Neural cell (in vitro differentiated cells): ENCODE measurements around the gene METRN. TPM values are rescaled to one million over a fixed set of nuclear protein-coding genes. Genes with fewer than 3 reads are reported as not detected.

Experiments used
- H2AFZ ChIP-seq: fragments of 200-600, 300-800 bp; sonication (generic), shearing (Covaris generic); 2 replicates; pipeline ENCODE4 v1.6.0; 2014; ENCODE audit warnings: low read depth, mild to moderate bottlenecking, antibody characterized with exemption, low read length, moderate library complexity
- H3F3A ChIP-seq: fragments of 200-600 bp; shearing (Covaris generic); 2 replicates; pipeline ENCODE4 v1.6.1; 2016; ENCODE audit warnings: mild to moderate bottlenecking, moderate library complexity, mixed read lengths, antibody characterized with exemption, low read length; ENCODE audit not compliant: insufficient read depth, poor library complexity, severe bottlenecking
- H3K27ac ChIP-seq: fragments of 200-600, 300-800 bp; sonication (generic), shearing (Covaris generic); 2 replicates; pipeline ENCODE4 v1.5.1; 2014; ENCODE audit warnings: mild to moderate bottlenecking, low read length, moderate library complexity
- H3K27me3 ChIP-seq: fragments of 300-800, 200-600 bp; sonication (generic), shearing (Covaris generic); 2 replicates; pipeline ENCODE4 v1.6.0; 2014; ENCODE audit warnings: mild to moderate bottlenecking, low read depth, low read length, moderate library complexity; ENCODE audit not compliant: insufficient read depth
- H3K36me3 ChIP-seq: fragments of 300-800, 200-600 bp; sonication (generic), shearing (Covaris generic); 2 replicates; pipeline ENCODE4 v1.5.1; 2014; ENCODE audit warnings: mild to moderate bottlenecking, antibody characterized with exemption, low read length, moderate library complexity; ENCODE audit not compliant: insufficient read depth
- H3K4me2 ChIP-seq: fragments of 300-800, 200-600 bp; sonication (generic), shearing (Covaris generic); 2 replicates; pipeline ENCODE4 v1.6.0; 2014; ENCODE audit warnings: mild to moderate bottlenecking, low read length
- H3K4me3 ChIP-seq: fragments of 300-800, 200-600 bp; sonication (generic), shearing (Covaris generic); 2 replicates; pipeline ENCODE4 v1.5.1; 2014; ENCODE audit warnings: mild to moderate bottlenecking, low read length, moderate library complexity
- H3K79me2 ChIP-seq: fragments of 200-600 bp; shearing (Covaris generic); replicated peaks from 2 replicates; pipeline ENCODE4 v1.6.0; 2014; ENCODE audit warnings: mild to moderate bottlenecking, low read length, moderate library complexity; ENCODE audit not compliant: insufficient read depth
- H3K9ac ChIP-seq: fragments of 300-800, 200-600 bp; sonication (generic), shearing (Covaris generic); 2 replicates; pipeline ENCODE4 v1.6.1; 2016; ENCODE audit warnings: mild to moderate bottlenecking, low read length, mixed read lengths
- H3K9me2 ChIP-seq: fragments of 200-600 bp; shearing (Covaris generic); 2 replicates; pipeline ENCODE4 v1.6.1; 2016; ENCODE audit warnings: mild to moderate bottlenecking, low read length, mixed read lengths; ENCODE audit not compliant: insufficient read depth
- H3K9me3 ChIP-seq: fragments of 200-600, 300-800 bp; sonication (generic), shearing (Covaris generic); 2 replicates; pipeline ENCODE4 v1.6.1; 2016; ENCODE audit warnings: mild to moderate bottlenecking, mixed run types, low read length, moderate library complexity, mixed read lengths
- H4K20me1 ChIP-seq: fragments of 200-600 bp; shearing (Covaris generic); 2 replicates; pipeline ENCODE4 v1.6.1; 2016; ENCODE audit warnings: mild to moderate bottlenecking, mixed run types; ENCODE audit not compliant: insufficient read depth
- CTCF ChIP-seq: fragments of 450-650 bp; IDR thresholded peaks from 2 replicates; pipeline ENCODE4 v1.5.1; 2014; ENCODE audit warnings: antibody characterized with exemption, mild to moderate bottlenecking, moderate library complexity; ENCODE audit not compliant: poor library complexity, severe bottlenecking
- EP300 ChIP-seq: fragments of 450-650 bp; conservative IDR thresholded peaks from 2 replicates; pipeline ENCODE4 v1.6.1; 2014; ENCODE audit warnings: antibody characterized with exemption, mild to moderate bottlenecking, moderate library complexity; ENCODE audit not compliant: poor library complexity, severe bottlenecking
- EZH2 ChIP-seq: fragments of 200-600, 300-800 bp; shearing (Covaris generic), sonication (generic); IDR thresholded peaks from 2 replicates; pipeline ENCODE4 v1.6.1; 2014; ENCODE audit warnings: antibody characterized with exemption, low read length, borderline replicate concordance, mild to moderate bottlenecking; ENCODE audit not compliant: insufficient read depth, poor library complexity, severe bottlenecking
- MXI1 ChIP-seq: fragments of 450-650 bp; conservative IDR thresholded peaks from 2 replicates; pipeline ENCODE4 v1.6.1; 2014; ENCODE audit warnings: antibody characterized with exemption, mild to moderate bottlenecking; ENCODE audit not compliant: poor library complexity, severe bottlenecking
- POLR2AphosphoS5 ChIP-seq: IDR thresholded peaks from 2 replicates; pipeline ENCODE4 v1.6.1; 2012
- RAD21 ChIP-seq: fragments of 450-650 bp; conservative IDR thresholded peaks from 2 replicates; pipeline ENCODE4 v1.6.1; 2014; ENCODE audit warnings: antibody characterized with exemption, mild to moderate bottlenecking, moderate library complexity
- REST ChIP-seq: IDR thresholded peaks from 2 replicates; pipeline ENCODE4 v1.6.1; 2012; ENCODE audit warnings: borderline replicate concordance
- SMC3 ChIP-seq: fragments of 450-650 bp; conservative IDR thresholded peaks from 2 replicates; pipeline ENCODE4 v1.6.1; 2014; ENCODE audit warnings: antibody characterized with exemption, mild to moderate bottlenecking, moderate library complexity; ENCODE audit not compliant: poor library complexity
- TAF1 ChIP-seq: IDR thresholded peaks from 2 replicates; pipeline ENCODE4 v1.6.1; 2012; ENCODE audit warnings: low read depth
- polyA plus RNA-seq: library from polyadenylated mRNA; depleted of rRNA; stranded (reverse); fragments of >200 nt; gene quantifications from 2 replicates; pipeline ENCODE4 v1.2.3, GENCODE V29; 2014

Gene METRN
- polyA plus RNA-seq, 1 donor from 2014 or later = 37.6 TPM

DNA sequence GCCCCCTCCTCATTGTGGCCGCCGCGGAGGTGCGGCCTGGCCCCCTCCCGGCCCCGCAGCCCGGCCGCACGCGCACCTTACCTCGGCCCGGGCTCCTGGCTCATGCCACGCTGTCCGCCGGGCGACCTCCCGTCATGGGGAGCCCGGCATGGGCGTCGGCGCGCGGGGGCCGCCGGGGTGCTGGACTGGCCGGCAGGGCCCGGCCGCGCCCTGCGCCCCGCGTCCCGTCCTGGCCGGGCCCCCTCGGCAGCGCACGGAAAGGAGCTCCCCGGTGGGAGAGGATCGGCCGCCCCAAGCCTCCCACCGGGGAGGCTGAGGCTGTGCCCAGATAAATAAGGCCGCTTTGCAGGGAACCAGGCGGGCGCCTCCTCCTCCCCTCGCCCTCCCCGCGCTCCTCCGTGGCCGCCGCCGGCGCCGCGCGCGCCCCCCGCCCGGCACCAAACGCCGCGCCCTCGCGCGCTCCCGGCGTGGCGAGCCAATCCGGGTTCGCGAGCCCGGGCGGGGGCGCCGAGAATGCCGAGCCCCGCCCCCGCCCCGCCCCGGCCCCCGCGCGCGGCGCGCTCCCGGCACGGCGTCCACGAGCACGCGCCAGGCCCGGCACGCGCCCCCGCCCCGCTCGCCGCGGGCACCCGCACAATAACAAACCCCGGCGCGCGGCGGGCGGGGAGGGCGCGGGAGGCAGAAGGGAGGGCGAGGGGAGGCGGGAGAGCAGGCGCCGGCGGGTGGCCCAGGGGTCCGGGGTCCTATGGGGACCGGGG lies 9.3 kb upstream of the METRN start, which contains the start of gene FBXL16:
Gene FBXL16 (minus strand): TSS at position 371 of the 758 bp plus-strand sequence. CDS start 8,396 bp downstream, outside the sequence.
- peaks cover 18% of the 10 kb centered on the region for H3K27me3 ChIP-seq
- H3K9me2 ChIP-seq = no peaks in the 10 kb centered on the region
- H3K4me3 ChIP-seq = peak within 1 kb of the TSS; percentile 96
- peak within 1 kb of the TSS; percentile 89 for H3K9ac ChIP-seq
- peak within 1 kb of the TSS; percentile 86 for H3K27ac ChIP-seq
- H4K20me1 ChIP-seq = peaks cover 37% of the 10 kb centered on the region
- peak within 1 kb of the TSS; percentile 87 for H3K4me2 ChIP-seq
- no peaks in the 10 kb centered on the region for H3K9me3 ChIP-seq
- peaks cover under 1% of the 10 kb centered on the region for H3F3A ChIP-seq
- peaks cover 38% of the 10 kb centered on the region for H3K79me2 ChIP-seq
- no peak for TF ChIP-seq EZH2
- TF ChIP-seq REST = no peak
- TF ChIP-seq RAD21 = no peak
- peak; percentile 47 for TF ChIP-seq MXI1
- TF ChIP-seq POLR2AphosphoS5 = peak; percentile 54
- no peak for TF ChIP-seq SMC3
- peak; percentile 18 for TF ChIP-seq EP300
- TF ChIP-seq TAF1 = no peak
- TF ChIP-seq CTCF = no peak
- H3K36me3 ChIP-seq = no peaks in the 10 kb centered on the region
- peak within 1 kb of the TSS; percentile 2 for H2AFZ ChIP-seq

- H2AFZ ChIP-seq = peak overlapping the region; percentile 2
- H3K4me2 ChIP-seq = peak overlapping the region; percentile 80
- no peaks in the 10 kb centered on the region for H3K9me3 ChIP-seq
- TF ChIP-seq TAF1 (no peak), POLR2AphosphoS5 (peak; percentile 27)
- peak overlapping the region; percentile 79 for H3K9ac ChIP-seq
- H3K36me3 ChIP-seq = no peaks in the 10 kb centered on the region
- peak overlapping the region; percentile 73 for H3K4me3 ChIP-seq
- H3K27ac ChIP-seq = peak overlapping the region; percentile 86
- H3K27me3 ChIP-seq = peaks cover 10% of the 10 kb centered on the region
- H3K9me2 ChIP-seq = no peaks in the 10 kb centered on the region
- H4K20me1 ChIP-seq = peaks cover 28% of the 10 kb centered on the region
- peaks cover 39% of the 10 kb centered on the region for H3K79me2 ChIP-seq
- H3F3A ChIP-seq = peaks cover 5% of the 10 kb centered on the region
These were observed 8.5 kb upstream of the METRN start for GRCh38 chr16:706189-707061.
